ENCODE results near the gene ZNF467.

ZNF467 gene

DNA sequence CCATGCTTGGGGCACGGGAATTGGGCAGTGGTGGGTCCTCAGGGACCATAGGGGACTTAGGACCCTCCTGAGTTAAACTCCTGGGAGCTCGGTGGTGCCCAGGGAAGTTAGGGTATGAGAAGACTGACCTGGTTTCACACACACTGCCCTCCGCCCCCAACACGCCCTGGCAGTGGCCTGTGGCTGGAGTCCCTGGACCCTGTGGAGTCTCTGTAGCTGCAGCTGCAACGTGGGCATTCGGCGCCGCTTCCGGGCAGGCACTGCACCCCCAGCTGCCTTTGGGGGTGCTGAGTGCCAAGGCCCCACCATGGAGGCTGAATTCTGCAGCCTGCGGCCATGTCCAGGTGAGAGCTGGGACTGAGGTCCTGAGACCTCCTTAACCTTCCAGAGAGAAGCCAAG lies 34.9 kb upstream of the ZNF467 start:
- DNase-seq: no peak

DNA sequence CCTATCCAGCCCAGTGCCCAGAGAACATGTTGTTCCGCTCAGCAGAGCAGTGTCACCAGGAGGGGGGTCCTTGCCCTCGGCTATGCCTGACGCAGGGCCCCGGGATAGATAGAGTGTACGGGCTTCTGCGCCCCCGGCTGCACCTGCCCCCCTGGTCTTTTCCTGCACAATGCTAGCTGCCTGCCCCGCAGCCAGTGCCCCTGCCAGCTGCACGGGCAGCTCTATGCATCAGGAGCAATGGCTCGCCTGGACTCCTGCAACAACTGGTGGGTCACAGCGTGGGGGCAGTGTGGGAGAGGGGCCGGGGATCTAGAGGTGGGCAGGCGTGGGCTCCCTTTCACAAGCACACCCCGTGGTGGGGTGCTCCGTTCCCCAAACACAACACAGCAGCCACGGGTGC lies 33.3 kb upstream of the ZNF467 start:
- DNase-seq: no peak

DNA sequence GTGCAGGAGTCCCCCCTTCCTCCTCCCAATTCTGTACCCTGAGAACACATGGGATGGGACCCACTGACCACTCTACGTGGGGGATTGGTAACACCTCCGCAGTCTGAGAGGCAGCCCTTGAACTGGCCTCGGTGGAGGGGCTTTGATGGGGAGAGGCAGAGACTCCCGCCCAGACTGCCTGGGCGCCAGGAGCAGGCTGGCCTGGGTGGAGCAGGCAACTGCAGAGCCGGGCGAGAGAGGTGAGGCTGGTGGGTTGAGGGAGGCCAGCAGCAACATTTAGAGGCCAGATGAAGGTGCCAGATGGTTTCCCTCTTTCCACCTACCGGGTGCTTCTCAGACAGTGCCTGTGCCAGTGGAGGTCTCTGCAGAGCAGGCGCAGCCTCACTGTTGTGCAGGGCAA lies 30.7 kb upstream of the ZNF467 start:
- DNase-seq: no peak

DNA sequence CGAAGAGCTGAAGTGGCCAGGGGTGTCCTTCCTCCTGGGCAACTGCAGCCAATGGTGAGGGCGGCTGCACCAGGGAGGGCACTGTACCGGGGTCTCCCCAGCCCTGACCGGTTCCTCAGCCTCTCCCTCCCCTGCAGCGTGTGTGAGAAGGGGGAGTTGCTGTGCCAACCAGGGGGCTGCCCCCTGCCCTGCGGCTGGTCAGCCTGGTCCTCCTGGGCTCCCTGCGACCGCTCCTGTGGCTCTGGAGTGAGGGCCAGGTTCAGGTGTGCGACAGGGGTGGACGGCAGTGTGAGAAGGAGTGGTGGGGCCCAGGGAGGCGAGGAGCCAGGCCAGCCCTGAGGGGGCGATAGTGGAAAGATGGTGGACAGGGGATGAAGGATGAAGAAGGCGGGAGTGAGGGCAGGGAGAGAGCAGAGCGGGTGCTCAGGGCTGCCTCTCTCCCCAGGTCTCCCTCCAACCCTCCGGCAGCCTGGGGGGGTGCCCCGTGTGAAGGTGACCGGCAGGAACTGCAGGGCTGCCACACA lies 30.2 kb upstream of the ZNF467 start:
- no peak for DNase-seq

DNA sequence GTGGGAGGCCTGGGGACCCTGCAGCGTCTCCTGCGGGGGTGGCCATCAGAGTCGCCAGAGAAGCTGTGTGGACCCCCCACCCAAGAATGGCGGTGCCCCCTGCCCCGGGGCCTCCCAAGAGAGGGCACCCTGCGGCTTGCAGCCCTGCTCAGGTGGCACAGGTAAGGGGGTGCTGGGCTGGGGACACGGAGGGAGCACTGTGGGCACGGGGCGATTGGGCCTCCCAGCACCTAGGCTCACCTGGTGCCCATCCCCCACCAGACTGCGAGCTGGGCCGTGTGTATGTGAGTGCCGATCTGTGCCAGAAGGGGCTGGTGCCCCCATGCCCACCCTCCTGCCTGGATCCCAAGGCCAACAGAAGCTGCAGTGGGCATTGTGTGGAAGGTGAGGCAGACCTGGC lies 29.6 kb upstream of the ZNF467 start:
- DNase-seq: no peak

DNA sequence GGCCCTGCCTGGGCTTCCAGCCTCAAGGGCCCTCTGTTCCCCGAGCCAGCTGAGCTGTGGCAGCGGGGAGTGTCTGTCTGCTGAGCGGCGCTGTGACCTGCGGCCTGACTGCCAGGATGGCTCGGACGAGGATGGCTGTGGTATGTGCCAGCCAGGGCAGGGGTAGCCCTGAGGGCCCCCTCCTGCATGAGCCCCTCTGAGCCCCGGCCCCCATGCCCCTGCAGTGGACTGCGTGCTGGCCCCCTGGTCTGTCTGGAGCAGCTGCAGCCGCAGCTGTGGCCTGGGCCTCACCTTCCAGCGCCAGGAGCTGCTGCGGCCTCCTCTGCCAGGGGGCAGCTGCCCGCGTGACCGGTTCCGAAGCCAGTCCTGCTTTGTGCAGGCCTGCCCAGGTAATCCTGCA lies 28.4 kb upstream of the ZNF467 start:
- DNase-seq: no peak

DNA sequence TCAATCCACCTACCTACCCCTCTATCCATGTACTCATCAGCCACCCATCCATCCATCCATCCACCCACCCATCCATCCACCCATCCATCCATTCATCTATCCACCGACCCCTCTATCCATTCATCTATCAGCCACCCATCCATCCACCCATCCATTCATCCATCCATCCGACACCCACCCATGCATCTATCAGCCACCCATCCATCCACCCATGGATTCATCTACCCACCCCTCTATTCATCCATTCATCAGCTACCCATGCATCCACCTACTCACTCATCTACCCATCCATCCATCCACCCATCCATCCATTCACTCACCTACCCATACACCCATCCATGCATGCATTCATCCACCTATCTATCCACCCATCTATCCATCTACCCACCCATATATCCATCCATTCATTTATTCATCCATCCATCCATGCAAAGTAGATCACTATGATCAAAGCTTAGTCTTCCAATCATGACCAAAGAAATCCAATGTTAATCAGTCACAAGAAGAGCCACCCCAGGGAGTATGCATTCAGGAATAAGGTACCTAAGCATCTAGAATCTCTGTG lies 27.7 kb upstream of the ZNF467 start:
- no peak for DNase-seq

DNA sequence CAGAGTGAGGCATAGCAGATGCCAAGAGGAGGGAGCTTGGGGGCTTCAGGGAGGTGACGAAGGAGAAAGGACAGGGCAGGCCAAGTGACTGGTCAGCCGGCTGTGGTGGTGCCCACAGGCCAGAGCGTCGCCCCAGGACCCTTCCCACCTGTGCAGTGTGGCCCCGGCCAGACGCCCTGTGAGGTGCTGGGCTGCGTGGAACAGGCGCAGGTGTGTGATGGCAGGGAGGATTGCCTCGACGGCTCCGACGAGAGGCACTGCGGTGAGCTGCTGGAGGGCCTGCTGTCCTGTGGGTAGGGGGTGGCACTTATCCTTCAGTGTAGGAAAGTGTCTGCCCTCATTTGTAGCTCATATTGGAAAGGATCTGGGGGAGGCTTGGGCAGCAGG lies 26.8 kb upstream of the ZNF467 start:
- no peak for DNase-seq

DNA sequence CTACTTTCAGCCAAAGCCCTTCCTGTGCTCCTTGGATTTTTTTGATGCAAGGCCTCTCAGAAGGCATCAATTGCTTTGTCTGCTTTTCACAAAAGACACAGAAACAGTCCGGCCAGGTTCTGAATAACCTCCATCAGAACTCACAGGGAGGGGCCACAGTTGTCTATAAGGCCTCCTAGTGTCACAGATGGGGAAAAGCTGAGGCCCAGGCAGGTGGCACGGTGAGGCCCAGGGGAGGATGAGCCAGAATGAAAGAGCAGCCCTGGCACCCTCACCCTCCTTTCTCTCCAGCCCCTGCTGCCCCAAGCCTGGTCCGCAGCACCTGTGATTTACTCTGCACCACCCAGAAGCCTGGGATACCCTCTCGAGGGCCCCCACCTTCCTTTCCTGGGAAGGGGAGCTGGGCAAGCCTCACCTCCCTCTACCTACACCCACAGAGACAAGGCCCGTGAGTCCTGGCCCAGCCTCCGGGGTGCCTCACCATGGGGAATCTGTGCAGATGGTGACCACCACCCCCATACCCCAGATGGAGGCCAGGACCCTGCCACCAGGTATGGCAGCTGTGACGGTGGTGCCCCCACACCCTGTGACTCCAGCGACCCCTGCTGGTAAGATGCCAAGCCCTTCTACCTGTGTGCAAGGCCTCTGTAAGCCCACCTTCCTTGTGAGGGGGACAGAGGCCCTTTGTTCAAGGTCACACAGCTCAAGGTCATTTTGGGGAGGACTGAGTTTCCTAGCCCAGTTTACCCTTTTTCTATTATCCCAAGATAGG lies 26.2 kb upstream of the ZNF467 start:
- DNase-seq: no peak

DNA sequence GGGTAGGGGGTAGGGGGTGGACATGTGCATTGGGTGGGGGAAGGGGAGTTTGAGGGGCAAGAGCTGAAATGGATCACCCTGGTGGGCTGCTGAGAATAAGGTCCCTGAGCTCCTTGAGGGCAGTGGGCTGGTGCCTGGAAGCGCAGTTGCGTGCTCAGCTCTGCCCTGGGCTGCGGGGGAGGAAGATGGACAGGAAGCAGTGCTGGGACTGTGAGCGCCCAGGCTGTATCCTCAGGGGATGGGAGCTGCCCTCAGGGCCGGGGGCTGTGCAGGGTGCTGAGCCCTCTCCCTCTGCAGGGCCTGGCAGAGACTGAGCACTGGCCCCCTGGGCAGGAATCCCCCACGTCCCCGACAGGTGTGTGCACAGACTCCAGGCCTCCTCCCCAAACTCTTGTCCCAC lies 24.4 kb upstream of the ZNF467 start:
- no peak for DNase-seq

DNA sequence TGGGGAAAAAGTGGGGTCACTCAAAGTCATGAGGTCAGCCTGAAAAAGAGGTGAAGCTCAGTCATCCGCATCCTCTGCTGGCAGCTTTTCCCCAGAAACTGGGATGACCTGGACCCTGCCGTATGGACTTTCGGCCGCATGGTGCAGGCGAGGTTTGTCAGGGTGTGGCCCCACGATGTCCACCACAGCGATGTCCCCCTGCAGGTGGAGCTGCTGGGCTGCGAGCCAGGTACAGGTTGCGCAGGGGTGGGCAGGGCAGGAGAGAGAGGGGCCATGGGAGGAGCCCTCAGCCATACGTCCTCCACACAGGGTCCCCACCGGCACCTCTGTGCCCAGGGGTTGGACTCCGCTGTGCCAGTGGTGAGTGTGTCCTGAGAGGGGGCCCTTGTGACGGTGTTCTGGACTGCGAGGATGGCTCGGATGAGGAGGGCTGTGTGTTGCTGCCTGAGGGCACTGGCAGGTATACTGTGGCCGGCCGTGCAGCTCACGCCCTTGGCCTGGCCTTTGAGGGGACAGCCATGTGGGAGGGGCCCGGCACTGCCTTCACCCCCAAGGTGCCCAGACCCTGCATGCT lies 23.0 kb upstream of the ZNF467 start:
- DNase-seq: no peak

DNA sequence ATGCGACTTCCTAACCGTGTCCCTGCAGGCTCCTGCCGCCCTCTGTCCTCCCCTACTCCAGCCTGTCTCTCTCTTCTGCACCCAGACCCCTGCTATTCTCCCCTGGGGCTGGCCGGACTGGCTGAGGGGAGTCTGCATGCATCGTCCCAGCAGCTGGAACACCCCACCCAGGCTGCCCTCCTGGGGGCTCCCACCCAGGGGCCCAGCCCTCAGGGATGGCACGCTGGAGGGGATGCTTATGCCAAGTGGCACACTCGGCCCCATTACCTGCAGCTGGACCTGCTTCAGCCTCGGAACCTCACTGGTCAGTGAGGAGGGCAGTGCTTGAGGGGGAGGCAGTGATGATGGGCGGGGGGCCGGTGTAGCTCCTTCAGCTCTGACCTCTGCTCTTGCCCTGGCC lies 21.7 kb upstream of the ZNF467 start:
- DNase-seq: no peak

DNA sequence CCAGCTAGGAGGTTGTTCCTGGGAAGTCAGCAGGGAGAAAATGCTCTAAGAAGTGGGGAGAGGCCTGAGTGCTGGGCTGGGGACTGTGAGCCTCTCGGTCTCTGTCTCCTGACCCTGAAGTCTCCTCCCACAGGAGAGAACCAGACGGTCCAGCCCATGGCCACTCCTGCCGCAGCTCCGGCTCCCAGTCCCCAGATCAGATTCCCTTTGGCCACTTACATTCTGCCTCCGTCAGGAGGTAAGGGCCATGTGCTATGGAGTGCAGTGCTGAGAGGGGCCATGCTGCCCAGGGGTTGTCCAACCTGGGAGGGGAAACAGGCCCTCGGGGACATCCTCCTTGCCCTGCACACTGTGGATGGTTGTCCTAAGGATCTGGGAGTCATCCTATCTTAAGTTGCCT lies 21.3 kb upstream of the ZNF467 start:
- no peak for DNase-seq

DNA sequence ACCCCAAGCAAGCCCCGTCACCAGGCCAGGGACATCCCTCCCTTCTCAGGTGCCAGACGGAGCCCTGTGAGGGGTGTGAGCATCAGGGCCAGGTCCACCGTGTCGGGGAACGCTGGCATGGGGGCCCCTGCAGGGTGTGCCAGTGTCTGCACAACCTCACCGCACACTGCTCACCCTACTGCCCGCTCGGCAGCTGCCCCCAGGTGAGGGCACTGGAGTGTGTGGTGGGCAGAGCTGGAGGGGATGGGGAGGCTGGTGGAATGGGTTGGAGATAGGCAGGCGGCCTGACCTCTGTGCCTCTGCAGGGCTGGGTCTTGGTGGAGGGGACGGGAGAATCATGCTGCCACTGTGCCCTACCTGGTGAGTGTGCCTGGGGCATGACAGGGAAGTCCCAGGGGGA lies 19.9 kb upstream of the ZNF467 start:
- DNase-seq: no peak

DNA sequence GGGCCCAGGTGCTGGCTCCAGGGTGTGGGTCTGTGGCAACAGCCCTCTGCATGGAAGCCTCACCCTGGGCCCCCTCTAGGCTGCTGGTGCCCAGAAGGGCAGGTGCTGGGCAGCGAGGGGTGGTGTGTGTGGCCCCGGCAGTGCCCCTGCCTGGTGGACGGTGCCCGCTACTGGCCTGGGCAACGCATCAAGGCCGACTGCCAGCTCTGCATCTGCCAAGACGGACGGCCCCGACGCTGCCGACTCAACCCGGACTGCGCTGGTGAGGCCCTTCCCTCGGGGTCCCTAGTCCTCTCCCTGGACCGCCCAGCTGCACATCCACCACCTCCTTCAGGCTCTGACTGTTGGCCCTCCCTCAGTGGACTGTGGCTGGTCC lies 18.8 kb upstream of the ZNF467 start:
- DNase-seq: no peak

DNA sequence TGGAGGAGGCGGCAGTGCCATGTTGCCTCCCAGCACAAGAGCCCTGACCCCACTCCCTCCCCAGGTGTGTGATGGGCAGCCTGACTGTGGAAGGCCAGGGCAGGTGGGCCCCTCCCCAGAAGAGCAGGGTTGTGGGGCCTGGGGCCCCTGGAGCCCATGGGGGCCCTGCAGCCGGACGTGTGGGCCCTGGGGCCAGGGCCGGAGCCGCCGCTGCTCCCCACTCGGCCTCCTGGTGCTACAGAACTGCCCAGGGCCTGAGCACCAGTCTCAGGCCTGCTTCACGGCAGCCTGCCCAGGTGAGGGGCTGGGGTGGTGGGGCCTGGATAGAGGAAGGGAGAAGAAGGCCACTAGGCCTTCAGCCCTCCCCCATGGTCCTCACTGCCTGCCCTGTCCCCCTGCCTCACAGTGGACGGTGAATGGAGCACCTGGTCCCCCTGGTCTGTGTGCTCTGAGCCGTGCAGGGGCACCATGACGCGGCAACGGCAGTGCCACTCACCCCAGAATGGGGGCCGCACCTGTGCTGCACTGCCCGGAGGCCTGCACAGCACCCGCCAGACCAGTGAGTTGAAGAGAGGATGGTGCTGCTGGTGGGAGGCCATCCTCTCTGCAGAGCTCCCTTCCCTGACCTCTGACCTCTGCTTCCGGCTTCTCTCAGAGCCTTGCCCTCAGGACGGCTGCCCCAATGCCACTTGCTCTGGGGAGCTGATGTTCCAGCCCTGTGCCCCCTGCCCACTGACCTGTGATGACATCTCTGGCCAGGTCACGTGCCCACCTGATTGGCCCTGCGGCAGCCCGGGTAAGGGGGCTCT lies 18.2 kb upstream of the ZNF467 start:
- no peak for DNase-seq

DNA sequence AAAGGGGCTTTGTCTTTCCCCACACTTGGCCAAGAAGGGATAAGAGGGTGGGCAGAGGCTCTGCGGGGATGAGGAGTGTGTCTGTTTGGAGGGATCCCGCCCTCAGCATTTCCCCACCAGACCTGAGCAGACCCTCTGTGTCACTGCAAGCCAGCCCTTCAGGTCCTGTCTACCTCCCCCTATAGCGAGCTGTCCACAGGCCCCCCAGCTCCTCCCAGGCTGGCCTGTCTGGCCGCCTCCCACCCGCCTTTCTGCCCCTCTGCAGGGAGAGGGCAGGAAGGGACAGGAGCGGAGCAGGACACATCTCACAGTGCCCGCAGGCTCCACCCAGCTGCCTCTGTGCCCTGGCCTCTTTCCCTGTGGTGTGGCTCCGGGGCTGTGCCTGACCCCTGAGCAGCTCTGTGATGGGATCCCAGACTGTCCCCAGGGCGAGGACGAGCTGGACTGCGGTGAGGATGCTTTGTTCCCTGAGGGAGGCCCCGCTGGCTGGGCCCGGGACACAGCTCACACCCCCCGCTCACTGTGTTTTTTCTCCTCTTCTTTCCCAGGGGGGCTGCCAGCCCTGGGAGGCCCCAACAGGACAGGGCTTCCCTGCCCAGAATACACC lies 17.5 kb upstream of the ZNF467 start:
- DNase-seq: no peak

DNA sequence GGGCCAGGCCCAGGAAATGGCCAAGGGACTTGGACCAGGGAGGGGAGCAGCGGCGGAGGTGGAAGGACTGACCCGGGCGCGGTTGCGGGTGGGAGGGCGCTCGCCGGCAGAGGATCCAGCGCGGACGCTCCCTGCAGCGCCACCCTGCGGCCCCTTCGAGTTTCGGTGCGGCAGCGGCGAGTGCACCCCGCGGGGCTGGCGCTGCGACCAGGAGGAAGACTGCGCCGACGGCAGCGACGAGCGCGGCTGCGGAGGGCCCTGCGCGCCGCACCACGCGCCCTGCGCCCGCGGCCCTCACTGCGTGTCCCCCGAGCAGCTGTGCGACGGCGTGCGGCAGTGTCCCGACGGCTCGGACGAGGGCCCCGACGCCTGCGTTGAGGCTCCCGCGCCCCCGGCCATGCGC lies 16.8 kb upstream of the ZNF467 start:
- no peak for DNase-seq

DNA sequence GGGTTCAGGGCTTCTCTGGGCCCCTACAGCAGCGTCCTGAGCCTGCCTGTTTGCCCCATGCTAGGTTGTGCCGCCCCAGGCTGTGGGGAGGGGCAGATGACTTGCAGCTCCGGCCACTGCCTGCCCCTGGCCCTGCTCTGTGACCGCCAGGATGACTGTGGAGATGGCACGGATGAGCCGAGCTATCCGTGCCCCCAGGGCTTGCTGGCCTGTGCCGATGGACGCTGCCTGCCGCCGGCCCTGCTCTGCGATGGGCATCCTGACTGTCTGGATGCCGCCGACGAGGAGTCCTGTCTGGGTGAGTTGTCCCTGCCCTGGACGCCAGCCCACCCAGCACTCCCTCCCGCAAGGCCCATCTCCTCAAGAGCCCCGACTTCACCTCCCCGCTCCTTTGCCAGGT lies 15.7 kb upstream of the ZNF467 start:
- DNase-seq: no peak

DNA sequence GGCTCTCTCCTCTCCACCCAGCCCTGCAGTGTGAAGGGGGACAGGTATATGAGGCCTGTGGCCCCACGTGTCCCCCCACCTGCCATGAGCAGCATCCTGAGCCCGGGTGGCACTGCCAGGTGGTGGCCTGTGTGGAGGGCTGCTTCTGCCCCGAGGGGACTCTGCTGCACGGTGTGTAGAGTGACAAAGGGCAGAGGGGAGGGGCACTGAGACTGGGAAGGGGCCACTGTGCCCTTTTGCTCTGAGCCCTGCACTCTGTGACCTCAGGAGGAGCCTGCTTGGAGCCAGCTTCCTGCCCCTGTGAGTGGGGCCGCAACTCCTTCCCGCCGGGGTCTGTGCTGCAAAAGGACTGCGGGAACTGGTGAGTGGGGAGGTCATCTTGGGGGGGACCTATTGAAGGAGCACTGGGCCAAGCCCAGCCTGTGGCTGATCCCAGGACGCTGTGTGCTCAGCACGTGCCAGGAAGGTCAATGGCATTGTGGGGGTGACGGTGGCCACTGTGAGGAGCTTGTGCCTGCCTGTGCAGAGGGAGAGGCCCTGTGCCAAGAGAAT lies 15.0 kb upstream of the ZNF467 start:
- no peak for DNase-seq

DNA sequence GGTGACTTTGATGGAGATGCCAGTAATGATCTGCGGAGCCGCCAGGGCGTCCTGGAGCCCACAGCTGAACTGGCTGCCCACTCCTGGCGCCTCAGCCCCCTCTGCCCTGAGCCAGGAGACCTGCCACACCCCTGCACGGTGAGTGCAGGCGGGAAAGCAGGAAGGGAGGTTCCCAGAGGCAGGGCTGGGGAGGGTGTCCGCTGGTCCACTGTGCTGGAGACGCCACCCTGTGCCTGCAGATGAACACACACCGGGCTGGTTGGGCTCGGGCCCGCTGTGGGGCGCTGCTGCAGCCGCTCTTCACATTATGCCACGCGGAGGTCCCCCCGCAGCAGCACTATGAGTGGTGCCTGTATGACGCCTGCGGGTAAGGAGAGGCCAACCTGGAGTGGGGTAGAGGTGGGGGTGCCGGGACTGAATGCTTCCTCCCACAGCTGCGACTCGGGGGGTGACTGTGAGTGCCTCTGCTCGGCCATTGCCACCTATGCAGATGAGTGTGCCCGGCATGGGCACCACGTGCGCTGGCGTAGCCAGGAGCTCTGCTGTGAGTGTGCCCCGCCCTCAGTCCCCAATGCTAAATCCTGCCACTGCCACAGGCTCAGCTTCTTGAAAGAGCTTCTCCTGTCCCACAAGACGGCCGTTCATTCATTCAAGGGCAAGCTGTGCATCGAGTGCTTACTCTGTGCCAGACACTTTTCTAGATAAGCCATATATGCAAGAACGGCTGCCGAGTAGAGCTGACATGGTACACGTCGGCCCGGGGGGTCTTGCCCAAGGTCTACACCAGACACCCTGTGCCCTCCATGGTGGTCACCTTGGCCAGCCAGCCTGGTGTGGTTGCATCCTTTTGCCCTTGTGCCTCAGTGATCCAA lies 14.3 kb upstream of the ZNF467 start:
- no peak for DNase-seq

DNA sequence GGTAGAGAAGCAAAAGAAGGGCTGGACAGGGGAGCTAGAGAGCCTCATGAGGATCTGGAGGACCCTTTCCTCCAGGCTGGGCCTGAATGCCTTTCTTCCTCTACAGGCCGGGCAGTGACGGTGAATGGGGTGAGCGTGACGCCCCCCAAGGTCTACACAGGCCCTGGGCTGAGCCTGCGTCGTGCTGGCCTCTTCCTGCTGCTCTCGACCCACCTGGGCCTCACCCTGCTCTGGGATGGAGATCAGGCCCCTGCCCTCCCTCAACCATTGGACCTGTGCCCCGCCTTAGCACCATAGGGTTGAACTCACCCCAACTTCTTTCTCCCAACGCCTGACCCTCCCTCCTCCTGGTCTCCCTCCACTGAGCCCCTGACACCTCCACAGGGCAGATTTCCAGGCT lies 12.6 kb upstream of the ZNF467 start:
- DNase-seq: no peak
